ENCODE data around the gene NUP107. TPM values are rescaled to one million over a fixed set of nuclear protein-coding genes. Genes with fewer than 3 reads are reported as not detected.

Gene NUP107
- polyA plus RNA-seq, 2 of the 4 experiments (the other 2 are of a cell fraction) = 78.5 to 194 TPM

GRCh38 chr12:68641138-68641537 is 45.6 kb upstream of the NUP107 start:
- Histone ChIP-seq H3K4me3 (no peak overlapping the region), H3K9me3 (no peaks in the 10 kb centered on the region), H3K4me1 (peaks cover 17% of the 10 kb centered on the region), H3K4me2 (no peak overlapping the region), H3K27ac (no peak overlapping the region)
- POLR2A ChIA-PET = no interaction called here
- ATAC-seq (no peak), DNase-seq (ENCODE audit: low read depth in 1 of 2, low spot score in 1 of 2) (no peak), FAIRE-seq (no peak)
- 63% methylated on average over 5 of the region's 5 CpGs for WGBS (ENCODE audit: missing lambda C conversion rate)
- CTCF ChIA-PET = interaction anchor here (0.8 kb wide), 1 partner anchor 283 kb away, joined by 3 read pairs; no protein-coding TSS in a partner anchor
- no peak for TF ChIP-seq HOXB13 (CRISPR knock-in tag; IDR thresholded peaks at IDR 0.05; ENCODE audit: low read depth)
- TF ChIP-seq E2F6 (IDR thresholded peaks at IDR 0.05; ENCODE audit: borderline replicate concordance, low read depth) = no peak
- TF ChIP-seq CTCF (IDR thresholded peaks at IDR 0.05) = no peak
- TF ChIP-seq MYC (IDR thresholded peaks at IDR 0.05; ENCODE audit: borderline replicate concordance, low read length) = no peak
- TF ChIP-seq HEYL (CRISPR knock-in tag; IDR thresholded peaks at IDR 0.05) = no peak
- no peak for TF ChIP-seq NFE2L2 (conservative IDR thresholded peaks at IDR 0.05; ENCODE audit: low read length)
- TF ChIP-seq MAX (IDR thresholded peaks at IDR 0.05) = no peak
- TF ChIP-seq BCL3 (IDR thresholded peaks at IDR 0.05) = no peak
- TF ChIP-seq GATA3 (IDR thresholded peaks at IDR 0.05; ENCODE audit: borderline replicate concordance) = no peak
- TF ChIP-seq FOXS1 (CRISPR knock-in tag; IDR thresholded peaks at IDR 0.05) = no peak
- no peak for TF ChIP-seq USF2 (IDR thresholded peaks at IDR 0.05)
- no peak for TF ChIP-seq CEBPB (IDR thresholded peaks at IDR 0.05)
- TF ChIP-seq FOSB (CRISPR knock-in tag; IDR thresholded peaks at IDR 0.05) = no peak
- no peak for TF ChIP-seq PHF8 (IDR thresholded peaks at IDR 0.05; ENCODE audit: borderline replicate concordance, low read depth)
- TF ChIP-seq FOSL2 (IDR thresholded peaks at IDR 0.05) = no peak
- TF ChIP-seq FOSL2 (CRISPR knock-in tag; IDR thresholded peaks at IDR 0.05) = no peak
- no peak for TF ChIP-seq SREBF2 (IDR thresholded peaks at IDR 0.05)
- TF ChIP-seq MAFK (IDR thresholded peaks at IDR 0.05; ENCODE audit: partially characterized antibody) = no peak

GRCh38 chr12:68646484-68646883 is 40.3 kb upstream of the NUP107 start:
- H3K27ac ChIP-seq = no peak overlapping the region
- H3K4me2 ChIP-seq = no peak overlapping the region
- WGBS (ENCODE audit: missing lambda C conversion rate) = 98% methylated on average over 5 of the region's 5 CpGs
- TF ChIP-seq HMGXB4 (CRISPR knock-in tag; IDR thresholded peaks at IDR 0.05; ENCODE audit: borderline replicate concordance) = no peak
- TF ChIP-seq FOXS1 (CRISPR knock-in tag; IDR thresholded peaks at IDR 0.05) = no peak
- DNase-seq (ENCODE audit: low read depth in 1 of 2, low spot score in 1 of 2) = no peak
- H3K4me3 ChIP-seq = no peak overlapping the region
- no peaks in the 10 kb centered on the region for H3K4me1 ChIP-seq
- no peak for FAIRE-seq
- H3K9me3 ChIP-seq = no peaks in the 10 kb centered on the region
- CTCF ChIA-PET = interaction anchor here (0.9 kb wide), 1 partner anchor 9 kb away, joined by 3 read pairs; no protein-coding TSS in a partner anchor
- POLR2A ChIA-PET = no interaction called here
- no peak for ATAC-seq
